Measurements from ENCODE around the gene LRIT3.

The LRIT3 gene

DNA sequence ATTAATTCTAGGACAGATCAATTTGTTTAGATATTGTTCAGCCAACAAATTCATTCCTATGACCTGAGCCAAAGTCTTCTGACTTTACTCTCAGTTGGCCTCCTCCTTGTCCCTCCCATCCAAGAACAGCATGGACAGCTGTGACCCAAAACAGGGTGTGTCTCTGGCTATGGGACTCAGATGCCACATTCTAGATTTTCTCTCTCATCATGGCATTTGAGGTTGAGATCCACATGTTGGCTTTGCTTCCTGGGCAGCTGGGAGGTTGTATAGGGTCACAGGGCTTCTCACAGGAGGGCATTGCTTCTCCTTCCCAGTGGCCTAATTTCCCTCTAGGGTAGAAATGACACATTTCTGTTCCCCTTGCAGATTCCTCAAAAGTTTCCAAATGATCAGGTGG lies 42.2 kb downstream of the LRIT3 start:
- no peak for DNase-seq (ENCODE audit: low read depth in 1 of 2, low spot score in 1 of 2)

DNA sequence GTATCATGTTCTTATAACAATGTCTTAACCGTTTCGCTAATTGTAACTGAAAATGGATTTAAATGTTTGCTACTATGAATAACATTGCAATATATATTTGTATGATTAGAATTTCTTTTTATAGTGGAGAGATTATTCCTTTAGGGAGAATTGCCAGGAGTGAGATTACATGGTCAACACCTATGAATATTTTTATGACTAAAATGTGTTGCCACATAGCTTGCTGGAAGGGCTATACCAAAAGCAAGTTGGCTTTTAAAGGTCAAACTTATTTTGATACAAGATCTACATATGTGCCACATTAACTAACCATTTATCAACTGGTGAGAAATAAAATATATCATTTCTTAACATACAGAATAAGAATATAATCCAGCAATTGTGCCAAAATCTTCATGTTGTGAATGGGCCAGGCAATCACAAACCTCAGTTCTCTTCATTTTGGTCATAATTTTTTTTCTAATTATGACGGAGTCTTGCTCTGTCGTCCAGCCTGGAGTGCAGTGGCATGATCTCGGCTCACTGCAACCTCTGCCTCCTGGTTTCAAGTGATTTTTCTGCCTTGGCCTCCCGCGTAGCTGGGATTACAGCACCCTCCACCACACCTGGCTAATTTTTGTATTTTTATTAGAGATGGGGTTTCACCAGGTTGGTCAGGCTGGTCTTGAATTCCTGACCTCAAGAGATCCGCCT lies 54.8 kb downstream of the LRIT3 start:
- DNase-seq (ENCODE audit: low read depth in 1 of 2, low spot score in 1 of 2) = no peak

DNA sequence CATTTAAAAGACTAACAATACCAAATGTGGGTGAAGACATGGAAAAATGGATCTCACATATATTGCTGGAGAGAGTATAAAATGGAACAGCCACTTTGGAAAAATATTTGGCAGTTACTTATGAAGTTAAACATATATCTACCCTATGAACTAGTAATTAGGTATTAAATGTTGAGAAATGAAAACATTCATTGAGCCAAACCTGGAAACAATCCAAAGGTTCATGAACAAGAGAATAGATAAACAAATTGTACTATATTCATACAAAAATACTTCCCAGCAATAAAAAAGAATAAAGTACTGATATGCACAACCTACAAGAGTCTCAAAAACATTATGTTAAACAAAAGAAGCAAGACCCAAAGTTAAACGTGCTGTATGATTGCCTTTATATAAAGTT lies 60.8 kb downstream of the LRIT3 start:
- DNase-seq (ENCODE audit: low read depth in 1 of 2, low spot score in 1 of 2) = no peak

DNA sequence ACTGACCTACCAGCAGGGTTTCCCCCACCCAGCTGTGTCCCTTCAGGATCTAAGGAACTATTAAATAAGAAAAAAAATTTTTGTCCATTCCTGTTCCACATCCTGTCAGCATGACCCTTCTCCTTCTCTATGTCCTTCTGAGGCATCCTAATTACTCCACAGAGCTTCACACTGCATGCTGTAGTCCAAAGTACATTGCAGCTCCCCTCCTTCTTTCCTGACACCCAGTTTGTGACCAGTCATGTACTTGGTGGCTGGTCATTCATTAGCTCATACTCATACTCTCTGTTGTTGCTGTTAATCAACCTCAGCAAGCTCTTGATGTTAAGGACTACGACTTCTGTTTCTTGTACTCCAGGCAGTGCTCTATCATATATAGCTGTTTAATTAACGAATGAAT lies 62.3 kb downstream of the LRIT3 start:
- no peak for DNase-seq (ENCODE audit: low read depth in 1 of 2, low spot score in 1 of 2)

DNA sequence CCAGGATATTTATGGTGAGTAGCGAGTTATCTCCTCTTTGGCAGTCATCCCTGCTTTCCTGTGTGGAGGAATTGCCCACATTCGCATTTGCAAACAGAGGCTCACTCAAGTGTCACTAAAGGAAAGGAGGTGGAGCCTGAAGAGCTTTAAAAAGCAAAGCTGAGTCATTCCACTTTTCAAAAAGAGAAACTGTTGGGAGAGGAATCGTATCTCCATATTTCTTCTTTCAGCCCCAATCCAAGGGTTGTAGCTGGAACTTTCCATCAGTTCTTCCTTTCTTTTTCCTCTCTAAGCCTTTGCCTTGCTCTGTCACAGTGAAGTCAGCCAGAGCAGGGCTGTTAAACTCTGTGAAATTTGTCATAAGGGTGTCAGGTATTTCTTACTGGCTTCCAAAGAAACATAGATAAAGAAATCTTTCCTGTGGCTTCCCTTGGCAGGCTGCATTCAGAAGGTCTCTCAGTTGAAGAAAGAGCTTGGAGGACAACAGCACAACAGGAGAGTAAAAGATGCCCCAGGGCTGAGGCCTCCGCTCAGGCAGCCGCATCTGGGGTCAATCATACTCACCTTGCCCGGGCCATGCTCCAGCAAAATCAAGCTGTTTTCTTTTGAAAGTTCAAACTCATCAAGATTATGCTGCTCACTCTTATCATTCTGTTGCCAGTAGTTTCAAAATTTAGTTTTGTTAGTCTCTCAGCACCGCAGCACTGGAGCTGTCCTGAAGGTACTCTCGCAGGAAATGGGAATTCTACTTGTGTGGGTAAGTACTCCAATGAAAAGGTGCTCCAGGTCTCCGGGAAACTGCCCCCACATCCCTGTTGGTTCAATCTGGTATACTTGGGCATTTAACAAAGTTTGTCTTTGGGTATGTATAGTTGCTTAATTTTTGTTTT lies 65.0 kb downstream of the LRIT3 start, which contains the start of gene EGF:
TSS of gene EGF (plus strand) at position 178 of the 890 bp plus-strand sequence. CDS start at position 631, 453 bp downstream.
- no peak for DNase-seq (ENCODE audit: low read depth in 1 of 2, low spot score in 1 of 2)

DNA sequence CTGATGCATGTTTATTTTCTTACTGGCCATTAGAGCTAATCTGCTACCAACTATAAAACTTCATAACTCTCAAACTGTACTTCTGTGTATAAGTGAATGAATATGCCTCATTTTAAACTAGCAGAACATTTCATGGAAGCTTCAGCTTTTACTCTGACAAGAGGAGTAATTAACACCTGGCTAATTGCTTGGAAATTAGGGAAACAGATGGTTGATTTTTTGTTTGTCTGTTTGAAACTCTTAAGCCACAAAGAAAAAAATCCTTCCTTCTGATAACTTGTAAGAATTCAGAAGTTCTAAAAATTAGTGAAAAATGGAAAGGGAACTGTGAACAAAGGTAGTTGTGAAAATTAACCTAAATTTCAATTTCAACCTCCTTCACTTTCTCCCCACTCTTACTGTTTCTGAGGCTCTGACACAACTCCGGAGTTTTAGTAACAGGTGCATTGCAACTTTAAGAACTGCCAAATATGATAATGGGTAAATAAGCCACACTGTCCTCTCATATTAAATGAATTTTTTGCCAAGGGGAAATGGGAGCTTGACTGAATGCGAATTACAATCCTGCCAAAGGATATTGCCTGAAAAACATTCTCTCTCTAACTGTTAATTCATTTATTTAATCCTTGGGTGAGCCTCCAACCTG lies 65.8 kb downstream of the LRIT3 start:
- DNase-seq (ENCODE audit: low read depth in 1 of 2, low spot score in 1 of 2) = no peak

DNA sequence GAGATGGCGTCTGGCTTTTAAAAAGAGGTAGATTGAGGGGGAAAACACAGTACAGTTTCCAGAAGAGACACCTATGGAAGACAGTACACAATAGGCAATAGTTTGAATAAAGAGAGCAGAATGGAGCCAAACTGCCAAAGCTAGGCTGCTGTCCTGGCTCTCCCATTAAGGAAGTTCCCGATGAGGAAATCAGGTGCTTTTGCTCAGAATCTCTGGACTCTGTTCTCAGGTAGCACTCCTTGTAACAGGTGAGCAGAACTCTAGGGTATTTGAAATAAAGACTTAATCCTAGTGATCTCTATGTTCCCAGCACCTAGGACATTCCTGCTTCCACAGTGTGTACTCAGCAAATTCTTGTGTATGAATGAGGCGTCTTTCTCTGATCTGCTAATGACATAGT lies 66.4 kb downstream of the LRIT3 start:
- DNase-seq (ENCODE audit: low read depth in 1 of 2, low spot score in 1 of 2) = no peak

DNA sequence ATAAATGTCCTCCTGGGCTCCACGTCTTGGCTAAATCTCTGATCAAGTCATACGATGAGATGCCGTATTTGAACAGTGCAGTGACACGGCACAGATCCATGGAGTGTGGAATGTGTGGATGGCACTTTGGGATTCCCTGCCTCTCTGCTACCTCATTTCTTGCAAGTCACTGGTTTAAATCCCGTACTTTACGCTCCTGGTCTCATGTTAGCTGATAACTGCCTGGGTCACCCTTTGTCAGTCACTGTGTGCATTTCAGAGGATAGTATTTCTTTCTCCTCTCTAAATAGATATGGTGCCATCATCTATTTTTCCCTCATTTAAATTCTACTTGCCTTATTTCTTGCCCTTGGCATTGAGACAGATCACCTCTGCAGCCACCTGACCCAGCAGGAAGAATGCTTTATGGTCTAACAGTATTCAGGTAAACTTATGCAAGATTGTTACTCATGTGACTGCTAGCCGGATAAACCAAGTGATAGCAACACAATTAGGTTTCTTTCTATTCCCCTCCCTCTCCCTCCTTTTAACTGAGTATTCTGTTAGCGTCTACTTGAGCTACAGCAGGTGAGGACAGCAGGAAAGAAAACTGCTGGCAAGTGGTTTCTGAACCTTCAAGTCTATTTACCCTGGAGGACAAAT lies 67.6 kb downstream of the LRIT3 start:
- DNase-seq (ENCODE audit: low read depth in 1 of 2, low spot score in 1 of 2) = no peak

DNA sequence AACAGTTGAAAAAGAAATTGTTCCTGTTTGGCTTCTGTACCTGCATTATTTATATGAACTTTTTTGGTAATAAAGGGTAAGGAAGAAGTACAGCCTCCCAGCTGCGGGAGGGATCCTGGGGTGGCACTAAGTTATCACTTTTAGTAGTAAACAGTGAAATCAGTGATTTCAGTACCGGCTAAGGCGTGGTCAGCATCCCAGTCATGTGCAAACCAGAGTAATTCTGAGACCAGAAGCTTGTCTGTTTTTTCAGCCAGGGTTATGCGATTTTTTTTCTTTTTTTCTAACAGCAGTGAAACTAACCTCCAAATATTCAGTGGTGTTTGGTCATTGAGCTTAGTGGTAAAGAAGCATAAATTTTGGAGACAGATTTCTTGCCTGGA lies 68.1 kb downstream of the LRIT3 start:
- DNase-seq (ENCODE audit: low read depth in 1 of 2, low spot score in 1 of 2) = no peak

DNA sequence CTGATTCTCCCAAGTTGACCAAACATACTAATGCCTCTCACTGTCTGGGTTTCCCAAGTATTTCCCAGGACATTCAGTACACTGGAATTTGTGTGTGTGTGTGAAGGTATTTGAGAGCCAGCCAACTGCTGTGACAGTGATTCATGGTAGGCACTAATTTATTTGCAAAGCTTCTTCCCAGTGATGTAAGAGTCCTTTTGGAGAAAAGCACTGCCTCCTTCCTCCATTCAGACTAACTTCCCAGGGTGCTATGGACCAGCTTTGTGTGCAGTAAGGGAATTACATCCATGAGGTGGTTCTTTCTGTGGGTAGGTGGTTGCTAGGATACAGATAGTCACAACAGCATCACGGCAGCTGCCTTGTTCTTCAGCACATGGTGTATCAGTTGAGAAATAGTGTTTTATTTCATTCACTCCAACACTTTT lies 73.5 kb downstream of the LRIT3 start:
- no peak for DNase-seq (ENCODE audit: low read depth in 1 of 2, low spot score in 1 of 2)

All from stimulated activated CD4-positive, alpha-beta T cell treated with anti-CD3 and anti-CD28 coated beads, Interleukin-15, amount 100 ng/mL, for 1 hour (primary cell).